Upper lobe of left lung (tissue), 4 donors: Measurements from ENCODE around the gene MYOC.

Experiments
- POLR2A ChIP-seq, 4 donors: fragments of 450-650 bp; IDR thresholded peaks; one replicate each; pipeline ENCODE4 v1.5.1; 2016 to 2017; ENCODE audit warnings: antibody characterized with exemption in 4 of 4, mild to moderate bottlenecking in 2 of 4
- TF ChIP-seq, protein P1 (sequence below), 6 experiments: fragments of 450-650 bp in 4 of 6; fragments of 200-600 bp in 2 of 6; sonication (generic) in 2 of 6; IDR thresholded peaks; one replicate each; pipeline ENCODE4 v1.5.1; 2016 to 2019; ENCODE audit warnings: antibody characterized with exemption in 6 of 6

DNA sequence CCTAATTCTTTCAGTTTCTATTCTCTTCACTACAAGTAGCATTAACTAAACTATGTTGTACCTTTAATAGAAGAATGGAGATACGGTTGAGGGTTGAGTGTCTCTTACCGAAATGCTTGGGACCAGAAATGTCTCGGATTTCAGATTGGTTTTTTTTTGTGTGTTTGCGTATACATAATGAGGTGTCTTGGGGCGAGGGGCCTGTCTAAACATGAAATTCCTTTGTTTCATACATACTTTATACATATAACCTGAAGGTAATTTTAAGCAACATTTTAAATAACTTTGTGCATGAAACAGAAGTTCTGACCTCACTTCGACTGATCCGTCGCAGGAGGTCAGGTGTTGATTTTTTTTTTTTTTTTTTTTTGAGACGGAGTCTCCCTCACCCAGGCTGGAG is 66.8 kb downstream of the MYOC start:
- TF ChIP-seq POLR2A (IDR thresholded peaks at IDR 0.05): no peak
- TF ChIP-seq, protein P1, sequence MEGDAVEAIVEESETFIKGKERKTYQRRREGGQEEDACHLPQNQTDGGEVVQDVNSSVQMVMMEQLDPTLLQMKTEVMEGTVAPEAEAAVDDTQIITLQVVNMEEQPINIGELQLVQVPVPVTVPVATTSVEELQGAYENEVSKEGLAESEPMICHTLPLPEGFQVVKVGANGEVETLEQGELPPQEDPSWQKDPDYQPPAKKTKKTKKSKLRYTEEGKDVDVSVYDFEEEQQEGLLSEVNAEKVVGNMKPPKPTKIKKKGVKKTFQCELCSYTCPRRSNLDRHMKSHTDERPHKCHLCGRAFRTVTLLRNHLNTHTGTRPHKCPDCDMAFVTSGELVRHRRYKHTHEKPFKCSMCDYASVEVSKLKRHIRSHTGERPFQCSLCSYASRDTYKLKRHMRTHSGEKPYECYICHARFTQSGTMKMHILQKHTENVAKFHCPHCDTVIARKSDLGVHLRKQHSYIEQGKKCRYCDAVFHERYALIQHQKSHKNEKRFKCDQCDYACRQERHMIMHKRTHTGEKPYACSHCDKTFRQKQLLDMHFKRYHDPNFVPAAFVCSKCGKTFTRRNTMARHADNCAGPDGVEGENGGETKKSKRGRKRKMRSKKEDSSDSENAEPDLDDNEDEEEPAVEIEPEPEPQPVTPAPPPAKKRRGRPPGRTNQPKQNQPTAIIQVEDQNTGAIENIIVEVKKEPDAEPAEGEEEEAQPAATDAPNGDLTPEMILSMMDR (IDR thresholded peaks at IDR 0.05): no peak
